ENCODE results near the gene TM6SF1. TPM values are rescaled to one million over a fixed set of nuclear protein-coding genes. Genes with fewer than 3 reads are reported as not detected.

Gene TM6SF1
- total and polyA plus RNA-seq, 9 of the 15 experiments (the other 6 are each of a cell fraction or from before 2014, with no cell fraction given), result 1.0 to 5.6 (median 3.5) TPM

GRCh38 chr15:83066734-83067637 lies 40.5 kb upstream of the TM6SF1 start, which contains the start of gene BTBD1 (continued):
- TF ChIP-seq HDAC3 (IDR thresholded peaks at IDR 0.05; ENCODE audit: borderline replicate concordance, partially characterized antibody), result no peak
- peak; percentile 80; the same call in 1 of the 2 replicates for TF ChIP-seq CBX1 (IDR thresholded peaks at IDR 0.05; ENCODE audit: low read depth)
- no peak for TF ChIP-seq PCBP1 (IDR thresholded peaks at IDR 0.05; ENCODE audit: low read depth, low read length, poor library complexity, severe bottlenecking)
- TF ChIP-seq SP2 (IDR thresholded peaks at IDR 0.05; ENCODE audit: extremely low read depth, low read depth, low read length, poor library complexity, severe bottlenecking), result no peak
- no peak for TF ChIP-seq ZNF561 (CRISPR knock-in tag; conservative IDR thresholded peaks at IDR 0.05)
- TF ChIP-seq L3MBTL2 (IDR thresholded peaks at IDR 0.05), result peak; percentile 52; the same call in 1 of the 2 replicates
- TF ChIP-seq ZNF282 (CRISPR knock-in tag; IDR thresholded peaks at IDR 0.05), result peak; percentile 12; the same call in 1 of the 2 replicates
- TF ChIP-seq NCOA4 (IDR thresholded peaks at IDR 0.05; ENCODE audit: partially characterized antibody), result no peak
- TF ChIP-seq ZNF133 (CRISPR knock-in tag; IDR thresholded peaks at IDR 0.05), result no peak
- TF ChIP-seq, protein P1, sequence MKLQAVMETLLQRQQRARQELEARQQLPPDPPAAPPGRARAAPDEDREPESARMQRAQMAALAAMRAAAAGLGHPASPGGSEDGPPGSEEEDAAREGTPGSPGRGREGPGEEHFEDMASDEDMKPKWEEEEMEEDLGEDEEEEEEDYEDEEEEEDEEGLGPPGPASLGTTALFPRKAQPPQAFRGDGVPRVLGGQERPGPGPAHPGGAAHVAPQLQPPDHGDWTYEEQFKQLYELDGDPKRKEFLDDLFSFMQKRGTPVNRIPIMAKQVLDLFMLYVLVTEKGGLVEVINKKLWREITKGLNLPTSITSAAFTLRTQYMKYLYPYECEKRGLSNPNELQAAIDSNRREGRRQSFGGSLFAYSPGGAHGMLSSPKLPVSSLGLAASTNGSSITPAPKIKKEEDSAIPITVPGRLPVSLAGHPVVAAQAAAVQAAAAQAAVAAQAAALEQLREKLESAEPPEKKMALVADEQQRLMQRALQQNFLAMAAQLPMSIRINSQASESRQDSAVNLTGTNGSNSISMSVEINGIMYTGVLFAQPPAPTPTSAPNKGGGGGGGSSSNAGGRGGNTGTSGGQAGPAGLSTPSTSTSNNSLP (IDR thresholded peaks at IDR 0.05; ENCODE audit: borderline replicate concordance, low read depth, low read length), result no peak
- no peak for TF ChIP-seq RAD51 (IDR thresholded peaks at IDR 0.05; ENCODE audit: borderline replicate concordance, low read depth)
- no peak for TF ChIP-seq ADNP (tag; IDR thresholded peaks at IDR 0.05)
- peak; percentile 96 for TF ChIP-seq CCNT2 (IDR thresholded peaks at IDR 0.05; ENCODE audit: borderline replicate concordance, extremely low read depth, insufficient read length, low read depth, low read length)
- no peak for TF ChIP-seq PTRF (tag; IDR thresholded peaks at IDR 0.05)
- TF ChIP-seq, protein P2, sequence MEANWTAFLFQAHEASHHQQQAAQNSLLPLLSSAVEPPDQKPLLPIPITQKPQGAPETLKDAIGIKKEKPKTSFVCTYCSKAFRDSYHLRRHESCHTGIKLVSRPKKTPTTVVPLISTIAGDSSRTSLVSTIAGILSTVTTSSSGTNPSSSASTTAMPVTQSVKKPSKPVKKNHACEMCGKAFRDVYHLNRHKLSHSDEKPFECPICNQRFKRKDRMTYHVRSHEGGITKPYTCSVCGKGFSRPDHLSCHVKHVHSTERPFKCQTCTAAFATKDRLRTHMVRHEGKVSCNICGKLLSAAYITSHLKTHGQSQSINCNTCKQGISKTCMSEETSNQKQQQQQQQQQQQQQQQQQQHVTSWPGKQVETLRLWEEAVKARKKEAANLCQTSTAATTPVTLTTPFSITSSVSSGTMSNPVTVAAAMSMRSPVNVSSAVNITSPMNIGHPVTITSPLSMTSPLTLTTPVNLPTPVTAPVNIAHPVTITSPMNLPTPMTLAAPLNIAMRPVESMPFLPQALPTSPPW (CRISPR knock-in tag; IDR thresholded peaks at IDR 0.05), result peak; percentile 98
- peak; percentile 95 for TF ChIP-seq ETV5 (CRISPR knock-in tag; IDR thresholded peaks at IDR 0.05; ENCODE audit: low read depth)
- TF ChIP-seq ZNF197 (CRISPR knock-in tag; IDR thresholded peaks at IDR 0.05; ENCODE audit: low read depth), result no peak

Data from K562 (cell line).